ENCODE results near the gene NUBP2.

GRCh38 chr16:1784977-1785845 lies 2.5 kb downstream of the NUBP2 start:
- TF ChIP-seq, protein P1, sequence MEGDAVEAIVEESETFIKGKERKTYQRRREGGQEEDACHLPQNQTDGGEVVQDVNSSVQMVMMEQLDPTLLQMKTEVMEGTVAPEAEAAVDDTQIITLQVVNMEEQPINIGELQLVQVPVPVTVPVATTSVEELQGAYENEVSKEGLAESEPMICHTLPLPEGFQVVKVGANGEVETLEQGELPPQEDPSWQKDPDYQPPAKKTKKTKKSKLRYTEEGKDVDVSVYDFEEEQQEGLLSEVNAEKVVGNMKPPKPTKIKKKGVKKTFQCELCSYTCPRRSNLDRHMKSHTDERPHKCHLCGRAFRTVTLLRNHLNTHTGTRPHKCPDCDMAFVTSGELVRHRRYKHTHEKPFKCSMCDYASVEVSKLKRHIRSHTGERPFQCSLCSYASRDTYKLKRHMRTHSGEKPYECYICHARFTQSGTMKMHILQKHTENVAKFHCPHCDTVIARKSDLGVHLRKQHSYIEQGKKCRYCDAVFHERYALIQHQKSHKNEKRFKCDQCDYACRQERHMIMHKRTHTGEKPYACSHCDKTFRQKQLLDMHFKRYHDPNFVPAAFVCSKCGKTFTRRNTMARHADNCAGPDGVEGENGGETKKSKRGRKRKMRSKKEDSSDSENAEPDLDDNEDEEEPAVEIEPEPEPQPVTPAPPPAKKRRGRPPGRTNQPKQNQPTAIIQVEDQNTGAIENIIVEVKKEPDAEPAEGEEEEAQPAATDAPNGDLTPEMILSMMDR (IDR thresholded peaks at IDR 0.05) = no peak
- TF ChIP-seq POLR2A (IDR thresholded peaks at IDR 0.05) (no peak), POLR2AphosphoS5 (IDR thresholded peaks at IDR 0.05) (no peak)

All from gastroesophageal sphincter (tissue), 3 donors.